Measurements from ENCODE around the gene OTULIN. TPM values are rescaled to one million over a fixed set of nuclear protein-coding genes. Genes with fewer than 3 reads are reported as not detected.

OTULIN gene
- total RNA-seq, 1 donor from 2014 or later = 33.0 TPM

- no peaks in the 10 kb centered on the region for H3K9me3 ChIP-seq
- no peaks in the 10 kb centered on the region for H3K27me3 ChIP-seq (ENCODE audit: low read depth)
- H3K36me3 ChIP-seq = no peaks in the 10 kb centered on the region
- ATAC-seq = peak in 1 of 2 donors; percentile 5
- TF ChIP-seq CTCF (IDR thresholded peaks at IDR 0.05) = no peak
- no peak overlapping the region for H3K27ac ChIP-seq
- H3K4me3 ChIP-seq = no peak overlapping the region
- DNase-seq = no peak
- H3K4me1 ChIP-seq = peaks cover 84% of the 10 kb centered on the region
- intact Hi-C loops (cut with DNase I) = no loop called here
Measured at GRCh38 chr5:14672484-14673394, 8.2 kb downstream of the OTULIN start.

GRCh38 chr5:14673443-14673842 lies 8.9 kb downstream of the OTULIN start:
- Histone ChIP-seq H3K36me3 (no peaks in the 10 kb centered on the region), H3K27me3 (ENCODE audit: low read depth) (no peaks in the 10 kb centered on the region), H3K27ac (no peak overlapping the region), H3K4me1 (peaks cover 82% of the 10 kb centered on the region), H3K4me3 (no peak overlapping the region), H3K9me3 (no peaks in the 10 kb centered on the region)
- DNase-seq (no peak), ATAC-seq (no peak)
- TF ChIP-seq CTCF (IDR thresholded peaks at IDR 0.05) = no peak
- intact Hi-C loops (cut with DNase I) = no loop called here

GRCh38 chr5:14674983-14675854 lies 10.7 kb downstream of the OTULIN start:
- ATAC-seq = no peak
- H3K27ac ChIP-seq = no peak overlapping the region
- H3K27me3 ChIP-seq (ENCODE audit: low read depth) = no peaks in the 10 kb centered on the region
- H3K9me3 ChIP-seq = no peaks in the 10 kb centered on the region
- H3K4me3 ChIP-seq = no peak overlapping the region
- peaks cover 70% of the 10 kb centered on the region for H3K4me1 ChIP-seq
- H3K36me3 ChIP-seq = peaks cover 17% of the 10 kb centered on the region
- intact Hi-C loops (cut with DNase I) = no loop called here
- DNase-seq = no peak
- no peak for TF ChIP-seq CTCF (IDR thresholded peaks at IDR 0.05)

- intact Hi-C loops (cut with DNase I) = no loop called here
- Histone ChIP-seq H3K27me3 (ENCODE audit: low read depth) (no peaks in the 10 kb centered on the region), H3K27ac (peak overlapping the region; percentile 51), H3K36me3 (peaks cover 24% of the 10 kb centered on the region), H3K4me1 (peaks cover 64% of the 10 kb centered on the region), H3K9me3 (no peaks in the 10 kb centered on the region), H3K4me3 (peak overlapping the region; percentile 12)
- peak in 1 of 2 donors; percentile 24 for ATAC-seq
- DNase-seq = no peak
- no peak for TF ChIP-seq CTCF (IDR thresholded peaks at IDR 0.05)
Measured at GRCh38 chr5:14675865-14676300, 11.4 kb downstream of the OTULIN start.

GRCh38 chr5:14676320-14676719 lies 11.8 kb downstream of the OTULIN start:
- ATAC-seq = peak; percentile 63 to 79
- intact Hi-C loops (cut with DNase I) = no loop called here
- no peak for DNase-seq
- H3K4me3 ChIP-seq = peak overlapping the region; percentile 12
- H3K36me3 ChIP-seq = peaks cover 28% of the 10 kb centered on the region
- peak overlapping the region; percentile 51 for H3K27ac ChIP-seq
- H3K4me1 ChIP-seq = peaks cover 59% of the 10 kb centered on the region
- no peaks in the 10 kb centered on the region for H3K9me3 ChIP-seq
- no peak for TF ChIP-seq CTCF (IDR thresholded peaks at IDR 0.05)
- no peaks in the 10 kb centered on the region for H3K27me3 ChIP-seq (ENCODE audit: low read depth)

Data from lower lobe of right lung (tissue), 2 donors.